Ishikawa (cell line): ENCODE results near the gene GPR152.

ENCODE experiments used
- CEBPB ChIP-seq: IDR thresholded peaks from 2 replicates; pipeline ENCODE4 v1.6.1; 2012
- CREB1 ChIP-seq: IDR thresholded peaks from 2 replicates; pipeline ENCODE4 v1.6.1; 2012; ENCODE audit warnings: low read depth
- EP300 ChIP-seq: IDR thresholded peaks from 2 replicates; pipeline ENCODE4 v1.6.1; 2012; ENCODE audit warnings: borderline replicate concordance
- FOXM1 ChIP-seq: IDR thresholded peaks from 2 replicates; pipeline ENCODE4 v1.6.1; 2012; ENCODE audit warnings: low read depth, borderline replicate concordance
- RAD21 ChIP-seq: IDR thresholded peaks from 2 replicates; pipeline ENCODE4 v1.6.1; 2012; ENCODE audit warnings: low read depth
- TAF1 ChIP-seq: IDR thresholded peaks from 2 replicates; pipeline ENCODE4 v1.6.1; 2012; ENCODE audit warnings: low read depth, mild to moderate bottlenecking
- TCF12 ChIP-seq: IDR thresholded peaks from 2 replicates; pipeline ENCODE4 v1.6.1; 2012; ENCODE audit warnings: low read depth
- YY1 ChIP-seq: IDR thresholded peaks from 2 replicates; pipeline ENCODE4 v1.6.1; 2012; ENCODE audit warnings: low read depth
- TF ChIP-seq, protein P1 (sequence below): IDR thresholded peaks from 2 replicates; pipeline ENCODE4 v1.6.1; 2012; ENCODE audit warnings: low read depth, mild to moderate bottlenecking
- TF ChIP-seq, protein P2 (sequence below): IDR thresholded peaks from 2 replicates; pipeline ENCODE4 v1.6.1; 2012
- TF ChIP-seq, protein P3 (sequence below): IDR thresholded peaks from 2 replicates; pipeline ENCODE4 v1.6.1; 2012

DNA sequence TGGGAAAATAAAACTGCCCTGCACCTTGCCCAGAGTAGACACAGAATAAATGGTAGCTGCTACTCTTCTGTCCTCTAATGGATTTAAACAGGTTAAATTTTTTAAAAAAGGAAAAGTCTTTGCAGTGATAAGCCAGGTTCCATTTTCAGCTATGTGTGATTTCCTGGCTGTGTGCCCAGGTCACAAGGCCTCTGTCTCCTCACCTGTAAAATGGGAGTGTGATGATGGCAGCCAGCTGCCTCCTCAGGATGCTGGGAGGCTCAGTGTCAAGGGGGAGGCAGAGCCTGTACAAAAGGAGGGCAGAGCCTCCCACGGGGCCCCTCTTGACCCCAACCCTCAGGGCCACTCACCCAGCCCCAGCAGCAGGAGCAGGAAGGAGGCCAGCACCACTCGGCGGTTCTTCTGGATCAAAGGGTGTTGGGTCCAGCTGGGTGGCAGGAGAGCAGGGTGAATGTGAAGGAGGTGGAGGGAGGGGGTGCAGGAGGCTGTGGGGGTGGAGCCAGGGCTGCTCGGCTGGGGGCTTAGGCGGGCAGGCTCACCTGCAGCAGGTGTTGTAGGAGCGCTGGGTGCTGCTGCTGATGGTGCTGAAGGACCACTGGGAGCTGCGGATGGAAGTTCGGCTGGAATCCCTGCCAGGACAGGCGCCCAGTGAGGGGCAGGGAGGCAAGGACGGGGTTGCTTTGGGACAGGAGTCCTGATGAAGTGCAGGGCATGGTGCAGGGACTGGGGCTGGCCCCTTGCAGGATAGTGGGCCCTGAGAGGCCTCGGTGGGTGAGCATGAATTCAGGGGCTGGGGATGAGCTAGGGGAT lies 14.6 kb upstream of the GPR152 start:
- TF ChIP-seq, protein P1, sequence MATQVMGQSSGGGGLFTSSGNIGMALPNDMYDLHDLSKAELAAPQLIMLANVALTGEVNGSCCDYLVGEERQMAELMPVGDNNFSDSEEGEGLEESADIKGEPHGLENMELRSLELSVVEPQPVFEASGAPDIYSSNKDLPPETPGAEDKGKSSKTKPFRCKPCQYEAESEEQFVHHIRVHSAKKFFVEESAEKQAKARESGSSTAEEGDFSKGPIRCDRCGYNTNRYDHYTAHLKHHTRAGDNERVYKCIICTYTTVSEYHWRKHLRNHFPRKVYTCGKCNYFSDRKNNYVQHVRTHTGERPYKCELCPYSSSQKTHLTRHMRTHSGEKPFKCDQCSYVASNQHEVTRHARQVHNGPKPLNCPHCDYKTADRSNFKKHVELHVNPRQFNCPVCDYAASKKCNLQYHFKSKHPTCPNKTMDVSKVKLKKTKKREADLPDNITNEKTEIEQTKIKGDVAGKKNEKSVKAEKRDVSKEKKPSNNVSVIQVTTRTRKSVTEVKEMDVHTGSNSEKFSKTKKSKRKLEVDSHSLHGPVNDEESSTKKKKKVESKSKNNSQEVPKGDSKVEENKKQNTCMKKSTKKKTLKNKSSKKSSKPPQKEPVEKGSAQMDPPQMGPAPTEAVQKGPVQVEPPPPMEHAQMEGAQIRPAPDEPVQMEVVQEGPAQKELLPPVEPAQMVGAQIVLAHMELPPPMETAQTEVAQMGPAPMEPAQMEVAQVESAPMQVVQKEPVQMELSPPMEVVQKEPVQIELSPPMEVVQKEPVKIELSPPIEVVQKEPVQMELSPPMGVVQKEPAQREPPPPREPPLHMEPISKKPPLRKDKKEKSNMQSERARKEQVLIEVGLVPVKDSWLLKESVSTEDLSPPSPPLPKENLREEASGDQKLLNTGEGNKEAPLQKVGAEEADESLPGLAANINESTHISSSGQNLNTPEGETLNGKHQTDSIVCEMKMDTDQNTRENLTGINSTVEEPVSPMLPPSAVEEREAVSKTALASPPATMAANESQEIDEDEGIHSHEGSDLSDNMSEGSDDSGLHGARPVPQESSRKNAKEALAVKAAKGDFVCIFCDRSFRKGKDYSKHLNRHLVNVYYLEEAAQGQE, result no peak
- TF ChIP-seq, protein P2, sequence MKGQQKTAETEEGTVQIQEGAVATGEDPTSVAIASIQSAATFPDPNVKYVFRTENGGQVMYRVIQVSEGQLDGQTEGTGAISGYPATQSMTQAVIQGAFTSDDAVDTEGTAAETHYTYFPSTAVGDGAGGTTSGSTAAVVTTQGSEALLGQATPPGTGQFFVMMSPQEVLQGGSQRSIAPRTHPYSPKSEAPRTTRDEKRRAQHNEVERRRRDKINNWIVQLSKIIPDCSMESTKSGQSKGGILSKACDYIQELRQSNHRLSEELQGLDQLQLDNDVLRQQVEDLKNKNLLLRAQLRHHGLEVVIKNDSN, result no peak
- TF ChIP-seq TCF12 (no peak), CEBPB (no peak), TAF1 (no peak), CREB1 (no peak), EP300 (no peak), FOXM1 (no peak), YY1 (no peak), RAD21 (no peak)
- TF ChIP-seq, protein P3, sequence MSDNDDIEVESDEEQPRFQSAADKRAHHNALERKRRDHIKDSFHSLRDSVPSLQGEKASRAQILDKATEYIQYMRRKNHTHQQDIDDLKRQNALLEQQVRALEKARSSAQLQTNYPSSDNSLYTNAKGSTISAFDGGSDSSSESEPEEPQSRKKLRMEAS, result no peak
